Stimulated activated naive CD8-positive, alpha-beta T cell treated with anti-CD3 and anti-CD28 coated beads, Interleukin-15, Interleukin-2, amounts not matched to agents 100 U/mL and 50 U/mL, for 24 hours (primary cell): ENCODE data around the gene TFAP2E.

Experiments used
- ATAC-seq: fragments of 150-1000 bp; cut with Tn5 transposase; one replicate; pipeline ENCODE4 v1.10.0; 2021
- DNase-seq: peaks from one replicate; pipeline ENCODE4 v3.0.0; 2021

The TFAP2E gene

GRCh38 chr1:35557118-35557610 lies 15.9 kb upstream of the TFAP2E start, which contains the start of gene KIAA0319L:
Gene KIAA0319L (minus strand): TSS chr1:35557403. CDS start chr1:35554491, 2,912 bp downstream.
- peak; percentile 83 for DNase-seq
- ATAC-seq = peak; percentile 78

- ATAC-seq (peak; percentile 91), DNase-seq (peak; percentile 96)
These were observed 15.3 kb upstream of the TFAP2E start, which contains the start of gene NCDN for GRCh38 chr1:35557611-35558373. Gene NCDN (plus strand): TSS chr1:35557799. CDS start chr1:35558191, 392 bp downstream.

GRCh38 chr1:35558374-35559316 lies 14.5 kb upstream of the TFAP2E start:
- DNase-seq = peak; percentile 35
- ATAC-seq = no peak

- DNase-seq = no peak
These were observed 13.7 kb upstream of the TFAP2E start for GRCh38 chr1:35559317-35559944.

GRCh38 chr1:35560256-35561225 lies 12.6 kb upstream of the TFAP2E start:
- ATAC-seq (no peak), DNase-seq (no peak)

More at GRCh38 chr1:35559317-35559944, 13.7 kb upstream of the TFAP2E start:
- ATAC-seq = no peak

- no peak for DNase-seq
- ATAC-seq = no peak
These were observed 11.7 kb upstream of the TFAP2E start for GRCh38 chr1:35561297-35561971.

- no peak for ATAC-seq
- no peak for DNase-seq
These were observed 11.0 kb upstream of the TFAP2E start for GRCh38 chr1:35561972-35562680.

GRCh38 chr1:35563166-35563565 lies 9.9 kb upstream of the TFAP2E start:
- DNase-seq = no peak
- ATAC-seq = no peak

- ATAC-seq (peak; percentile 65), DNase-seq (peak; percentile 87)
These were observed 8.9 kb upstream of the TFAP2E start for GRCh38 chr1:35564037-35564883.

GRCh38 chr1:35564884-35565741 lies 8.0 kb upstream of the TFAP2E start:
- ATAC-seq (no peak), DNase-seq (no peak)

- ATAC-seq (no peak), DNase-seq (no peak)
These were observed 7.4 kb upstream of the TFAP2E start for GRCh38 chr1:35565742-35566133.

GRCh38 chr1:35567947-35568558 lies 5.1 kb upstream of the TFAP2E start:
- DNase-seq (no peak), ATAC-seq (no peak)

- peak; percentile 49 for ATAC-seq
- peak; percentile 67 for DNase-seq
These were observed 4.1 kb upstream of the TFAP2E start for GRCh38 chr1:35568975-35569395.

- ATAC-seq (no peak), DNase-seq (no peak)
These were observed 3.2 kb upstream of the TFAP2E start for GRCh38 chr1:35569936-35570335.

- DNase-seq (no peak), ATAC-seq (no peak)
These were observed 2.5 kb upstream of the TFAP2E start for GRCh38 chr1:35570589-35571137.

GRCh38 chr1:35571263-35571662 lies 1.9 kb upstream of the TFAP2E start:
- ATAC-seq = no peak
- no peak for DNase-seq

- ATAC-seq (no peak), DNase-seq (no peak)
These were observed 818 bp upstream of the TFAP2E start for GRCh38 chr1:35572296-35572695.
